ENCODE results near the gene IFFO2.

Gene IFFO2

DNA sequence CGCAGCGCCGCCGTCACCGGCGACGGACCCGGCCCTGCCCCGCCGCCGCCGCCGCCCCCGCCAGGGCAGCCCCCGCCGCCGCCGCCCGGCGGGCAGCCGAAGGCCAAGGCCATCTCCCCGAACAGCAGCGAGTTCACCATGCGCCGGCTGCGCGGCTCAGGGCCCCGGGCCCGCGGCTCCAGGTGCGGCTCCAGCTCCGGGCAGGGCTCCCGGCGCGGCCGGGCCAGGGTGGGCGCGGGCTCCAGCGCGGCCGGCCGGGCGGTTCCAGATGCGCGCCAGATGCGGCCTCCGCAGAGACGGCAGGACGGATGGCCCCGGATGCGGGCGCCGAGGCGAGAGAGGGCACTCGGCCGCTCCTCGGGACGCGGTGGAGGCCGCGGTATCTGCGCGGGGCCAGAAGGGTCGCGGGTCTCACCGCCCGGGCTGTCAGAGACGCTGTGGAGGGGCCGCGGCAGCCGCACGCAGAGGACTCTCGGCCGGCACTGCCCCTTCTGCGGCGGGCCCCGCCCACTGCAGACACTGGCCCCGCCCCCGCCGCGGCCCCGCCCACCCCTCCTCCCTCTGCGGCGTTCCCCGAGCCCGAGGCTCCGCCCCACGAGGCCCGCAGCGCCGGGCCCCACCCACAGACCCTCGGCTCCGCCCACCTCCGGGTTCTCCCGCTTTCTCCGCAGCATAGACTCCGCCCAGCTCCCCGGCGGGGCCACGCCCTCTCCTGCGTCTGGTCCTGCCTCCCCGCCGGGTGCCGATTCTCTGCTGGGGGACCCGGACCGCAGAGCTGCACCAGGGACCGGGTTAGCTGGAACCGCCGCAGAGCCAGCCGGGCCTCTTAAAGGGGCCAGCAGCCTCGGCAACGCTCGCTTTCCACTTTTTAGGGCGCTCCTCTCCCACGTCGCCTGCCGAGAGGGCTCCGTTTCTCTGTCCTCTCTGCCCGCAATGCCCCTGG is at the start of gene IFFO2:
Gene IFFO2, minus strand, starts transcription at position 484 of the 943 bp plus-strand sequence. Its CDS starts 344 bp downstream, at position 140.
- H3K27me3 Mint-ChIP-seq (ENCODE audit: low read depth) = peaks cover 58% of the 10 kb centered on the region
- H3K36me3 Mint-ChIP-seq (ENCODE audit: low read depth) = no peaks in the 10 kb centered on the region
- TF ChIP-seq, protein P1, sequence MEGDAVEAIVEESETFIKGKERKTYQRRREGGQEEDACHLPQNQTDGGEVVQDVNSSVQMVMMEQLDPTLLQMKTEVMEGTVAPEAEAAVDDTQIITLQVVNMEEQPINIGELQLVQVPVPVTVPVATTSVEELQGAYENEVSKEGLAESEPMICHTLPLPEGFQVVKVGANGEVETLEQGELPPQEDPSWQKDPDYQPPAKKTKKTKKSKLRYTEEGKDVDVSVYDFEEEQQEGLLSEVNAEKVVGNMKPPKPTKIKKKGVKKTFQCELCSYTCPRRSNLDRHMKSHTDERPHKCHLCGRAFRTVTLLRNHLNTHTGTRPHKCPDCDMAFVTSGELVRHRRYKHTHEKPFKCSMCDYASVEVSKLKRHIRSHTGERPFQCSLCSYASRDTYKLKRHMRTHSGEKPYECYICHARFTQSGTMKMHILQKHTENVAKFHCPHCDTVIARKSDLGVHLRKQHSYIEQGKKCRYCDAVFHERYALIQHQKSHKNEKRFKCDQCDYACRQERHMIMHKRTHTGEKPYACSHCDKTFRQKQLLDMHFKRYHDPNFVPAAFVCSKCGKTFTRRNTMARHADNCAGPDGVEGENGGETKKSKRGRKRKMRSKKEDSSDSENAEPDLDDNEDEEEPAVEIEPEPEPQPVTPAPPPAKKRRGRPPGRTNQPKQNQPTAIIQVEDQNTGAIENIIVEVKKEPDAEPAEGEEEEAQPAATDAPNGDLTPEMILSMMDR (IDR thresholded peaks at IDR 0.05; ENCODE audit: unreplicated experiment in 3 of 3) = no peak
- H3K4me3 Mint-ChIP-seq = peak within 1 kb of the TSS; percentile 84 to 91 (median 91)
- H3K4me1 Mint-ChIP-seq = peaks cover 42% of the 10 kb centered on the region
- no peaks in the 10 kb centered on the region for H3K9me3 Mint-ChIP-seq
- peak within 1 kb of the TSS in 1 of 3 experiments; percentile 3 for H3K27ac Mint-ChIP-seq

GRCh38 chr1:19006000-19006399 is 49.5 kb upstream of the IFFO2 start:
- peaks cover 8% of the 10 kb centered on the region for H3K4me1 Mint-ChIP-seq
- H3K36me3 Mint-ChIP-seq (ENCODE audit: low read depth) = peaks cover 6% of the 10 kb centered on the region
- peaks cover 21% of the 10 kb centered on the region for H3K27me3 Mint-ChIP-seq (ENCODE audit: low read depth)
- TF ChIP-seq, protein P1 (IDR thresholded peaks at IDR 0.05; ENCODE audit: unreplicated experiment in 3 of 3) = no peak
- H3K27ac Mint-ChIP-seq = no peak overlapping the region
- H3K9me3 Mint-ChIP-seq = peaks cover 17% of the 10 kb centered on the region
- no peak overlapping the region for H3K4me3 Mint-ChIP-seq

- Mint-ChIP-seq H3K36me3 (ENCODE audit: low read depth) (peaks cover 12% of the 10 kb centered on the region), H3K4me1 (peaks cover 4% of the 10 kb centered on the region), H3K9me3 (peaks cover 31% of the 10 kb centered on the region), H3K4me3 (no peak overlapping the region), H3K27ac (no peak overlapping the region), H3K27me3 (ENCODE audit: low read depth) (peaks cover 23% of the 10 kb centered on the region)
- TF ChIP-seq, protein P1 (IDR thresholded peaks at IDR 0.05; ENCODE audit: unreplicated experiment in 3 of 3) = no peak
Measured at GRCh38 chr1:19003371-19004290, 47.2 kb upstream of the IFFO2 start.

GRCh38 chr1:19000065-19000464 is 43.6 kb upstream of the IFFO2 start:
- Mint-ChIP-seq H3K27ac (no peak overlapping the region), H3K27me3 (ENCODE audit: low read depth) (peaks cover 12% of the 10 kb centered on the region), H3K36me3 (ENCODE audit: low read depth) (peaks cover 12% of the 10 kb centered on the region), H3K9me3 (peaks cover 29% of the 10 kb centered on the region), H3K4me1 (peaks cover 4% of the 10 kb centered on the region), H3K4me3 (no peak overlapping the region)
- TF ChIP-seq, protein P1 (IDR thresholded peaks at IDR 0.05; ENCODE audit: unreplicated experiment in 3 of 3) = no peak

- TF ChIP-seq, protein P1 (IDR thresholded peaks at IDR 0.05; ENCODE audit: unreplicated experiment in 3 of 3) = no peak
- peak overlapping the region in 2 of 3 experiments; percentile 20 to 44 for H3K27ac Mint-ChIP-seq
- peaks cover 4% of the 10 kb centered on the region for H3K4me1 Mint-ChIP-seq
- peaks cover 12% of the 10 kb centered on the region for H3K27me3 Mint-ChIP-seq (ENCODE audit: low read depth)
- peaks cover 12% of the 10 kb centered on the region for H3K36me3 Mint-ChIP-seq (ENCODE audit: low read depth)
- no peak overlapping the region for H3K4me3 Mint-ChIP-seq
- peaks cover 29% of the 10 kb centered on the region for H3K9me3 Mint-ChIP-seq
Measured at GRCh38 chr1:18999359-18999758, 42.9 kb upstream of the IFFO2 start.
